Right atrium auricular region (tissue), 2 donors: ENCODE data around the gene GCSAML. TPM values are rescaled to one million over a fixed set of nuclear protein-coding genes. Genes with fewer than 3 reads are reported as not detected.

ENCODE experiments used
- total RNA-seq, 2 donors: library from RNA; depleted of rRNA; stranded (reverse); fragments of >200 nt; gene quantifications; one replicate each; pipeline ENCODE4 v1.1.0, GENCODE V29; 2016

Gene GCSAML
- total RNA-seq, 2 donors from 2014 or later: not detected

Other genes starting within 250 kb of the GCSAML start
- gene ZNF496, start 217.3 kb upstream of the GCSAML start, total RNA-seq: 10 to 100 TPM; 19.4 to 32.6 TPM
- gene NLRP3, start 133.0 kb upstream of the GCSAML start, total RNA-seq: 1 to 10 TPM; 1.0 to 1.3 TPM
- gene OR2B11, start 91.0 kb upstream of the GCSAML start, total RNA-seq: not detected
- gene OR2C3, start 12.7 kb upstream of the GCSAML start, total RNA-seq: not detected
- gene OR2G2, start 39.2 kb downstream of the GCSAML start, total RNA-seq: not detected
- not detected for gene OR2G3, start 56.5 kb downstream of the GCSAML start, total RNA-seq
- gene OR13G1, start 130.6 kb downstream of the GCSAML start, total RNA-seq: not detected
- not detected for gene OR6F1, start 167.5 kb downstream of the GCSAML start, total RNA-seq
- gene OR14K1, start 189.5 kb downstream of the GCSAML start, total RNA-seq: not detected
- not detected for gene OR14A2, start 199.0 kb downstream of the GCSAML start, total RNA-seq
- not detected for gene OR1C1, start 211.4 kb downstream of the GCSAML start, total RNA-seq